HG03575 (cell line): Measurements from ENCODE around the gene TMEM117.

Experiments
- ATAC-seq: cut with Tn5 transposase; IDR thresholded peaks from one replicate; pipeline ENCODE4 v1.9.1; 2021; ENCODE audit not compliant: unreplicated experiment, insufficient number of reproducible peaks, low FRiP score; ENCODE audit errors: extremely low read depth

Gene TMEM117

GRCh38 chr12:43878050-43878449, 42.2 kb downstream of the TMEM117 start:
- ATAC-seq, result no peak

- no peak for ATAC-seq
Observed at GRCh38 chr12:43880547-43880946, 44.7 kb downstream of the TMEM117 start.

GRCh38 chr12:43882578-43883178, 46.8 kb downstream of the TMEM117 start:
- ATAC-seq, result peak; percentile 57

GRCh38 chr12:43883311-43883710, 47.4 kb downstream of the TMEM117 start:
- ATAC-seq, result no peak

DNA sequence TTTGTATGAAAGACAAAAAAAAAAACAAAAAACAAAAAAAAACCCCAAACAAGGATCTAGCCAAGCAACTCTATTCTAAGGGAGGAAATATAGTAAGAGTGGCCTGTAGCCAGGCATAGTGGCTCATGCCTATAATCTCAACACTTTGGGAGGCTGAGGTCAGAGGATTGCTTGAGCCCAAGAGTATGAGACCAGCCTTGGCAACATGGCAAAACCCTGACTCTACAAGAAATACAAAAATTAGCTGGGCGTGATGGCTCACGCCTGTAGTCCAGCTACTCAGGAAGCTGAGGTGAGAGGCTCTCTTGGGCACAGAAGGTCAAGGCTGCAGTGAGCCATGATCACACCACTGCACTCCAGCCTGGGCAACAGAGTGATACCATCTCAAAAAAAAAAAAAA, 47.9 kb downstream of the TMEM117 start:
- no peak for ATAC-seq

DNA sequence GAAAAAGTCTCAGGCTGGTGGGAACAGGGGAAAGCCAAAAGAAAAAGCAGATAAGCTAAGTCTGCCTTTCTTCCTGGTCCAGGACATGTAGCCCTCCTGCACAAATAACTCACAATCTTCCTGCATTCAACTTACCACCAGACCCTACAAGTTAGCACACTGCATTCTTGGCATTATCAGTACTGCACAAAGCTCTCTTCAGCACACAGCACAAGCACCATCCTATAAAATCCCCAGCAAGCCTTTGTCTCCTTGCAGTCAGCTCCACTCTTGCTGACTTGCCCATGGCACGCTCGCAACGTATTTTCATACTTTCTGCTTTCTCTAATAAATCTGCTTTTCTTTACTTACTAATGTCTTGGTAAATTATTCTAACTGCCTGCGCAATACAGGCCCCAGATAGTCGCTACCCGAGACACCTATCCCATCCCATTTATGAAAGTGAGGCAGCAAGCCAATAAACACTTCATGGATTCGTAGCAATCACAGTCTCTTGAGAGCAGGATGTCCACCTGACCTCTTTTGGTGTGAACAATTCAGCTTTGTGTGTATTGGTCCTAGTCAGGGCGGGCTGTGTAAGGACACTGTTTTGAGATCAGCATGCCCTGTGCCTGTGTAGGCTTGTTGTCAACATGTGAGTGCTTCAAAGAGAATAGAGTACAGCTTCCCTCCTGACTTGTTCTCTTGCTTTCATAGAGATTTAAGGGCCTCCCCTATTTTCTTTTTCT, 49.0 kb downstream of the TMEM117 start:
- ATAC-seq, result no peak

- ATAC-seq, result no peak
Observed at GRCh38 chr12:43887397-43887796, 51.5 kb downstream of the TMEM117 start.

DNA sequence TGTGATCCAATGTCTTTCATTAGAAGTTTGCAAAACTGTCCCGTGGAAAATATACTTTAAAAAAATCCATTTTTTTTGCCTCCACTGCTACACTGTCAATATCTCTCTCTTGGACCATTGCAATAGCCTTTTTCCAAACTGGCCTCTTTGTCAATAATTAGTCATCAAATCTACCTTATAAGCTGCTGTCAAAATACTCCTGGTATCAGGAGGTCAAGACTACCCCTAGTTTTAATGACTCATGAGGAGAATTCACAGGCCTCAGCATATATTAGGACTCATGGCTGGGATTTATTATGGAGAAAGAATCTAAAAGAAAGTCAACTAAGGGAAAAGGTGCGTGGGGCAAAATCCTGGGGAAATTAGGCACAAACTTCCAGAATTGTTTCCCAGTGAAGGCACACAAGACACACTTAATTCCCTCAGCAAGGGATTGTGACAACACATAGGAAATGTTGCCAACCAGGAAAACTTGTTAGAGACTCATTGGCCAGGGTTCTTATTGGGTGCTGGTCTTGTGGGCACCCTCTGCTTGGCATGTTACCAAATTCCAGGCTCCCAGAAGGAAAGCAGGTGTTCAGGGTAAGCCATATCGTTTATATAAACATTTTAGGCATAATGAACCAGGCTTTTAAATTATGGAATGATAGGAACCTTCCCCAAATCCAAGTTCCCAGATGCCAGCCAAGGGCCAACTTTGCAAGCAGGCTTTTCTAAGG, 56.1 kb downstream of the TMEM117 start:
- ATAC-seq, result no peak

GRCh38 chr12:43893670-43894069, 57.8 kb downstream of the TMEM117 start:
- ATAC-seq, result no peak

DNA sequence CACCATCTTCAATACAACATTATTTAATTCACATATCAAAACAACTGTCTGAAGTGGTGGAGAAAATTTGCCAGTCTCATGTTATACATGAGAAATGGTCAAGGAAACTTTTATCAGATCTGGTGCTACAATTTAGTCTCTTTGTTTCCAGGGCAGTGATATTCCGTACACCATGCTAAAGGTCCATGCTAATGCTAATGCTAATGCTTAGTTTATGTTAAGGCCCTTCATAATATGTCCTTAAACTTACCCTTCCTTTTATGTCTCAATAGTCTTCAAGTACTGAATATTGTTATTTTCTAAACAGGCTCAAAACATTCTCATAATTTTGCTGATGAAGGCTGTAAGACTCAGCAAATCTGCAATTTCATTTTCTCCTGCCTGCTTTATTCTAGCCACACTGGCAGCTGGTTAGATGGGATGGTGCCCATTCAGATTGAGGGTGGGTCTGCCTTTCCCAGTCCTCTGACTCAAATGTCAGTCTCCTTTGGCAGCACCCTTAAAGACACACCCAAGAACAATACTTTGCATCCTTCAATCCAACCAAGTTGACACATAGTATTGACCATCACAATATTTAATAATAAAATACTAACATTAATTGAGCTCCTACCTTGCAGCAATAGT, 59.8 kb downstream of the TMEM117 start:
- no peak for ATAC-seq

GRCh38 chr12:43896496-43896895, 60.6 kb downstream of the TMEM117 start:
- ATAC-seq, result no peak

- no peak for ATAC-seq
Observed at GRCh38 chr12:43898474-43898873, 62.6 kb downstream of the TMEM117 start.

DNA sequence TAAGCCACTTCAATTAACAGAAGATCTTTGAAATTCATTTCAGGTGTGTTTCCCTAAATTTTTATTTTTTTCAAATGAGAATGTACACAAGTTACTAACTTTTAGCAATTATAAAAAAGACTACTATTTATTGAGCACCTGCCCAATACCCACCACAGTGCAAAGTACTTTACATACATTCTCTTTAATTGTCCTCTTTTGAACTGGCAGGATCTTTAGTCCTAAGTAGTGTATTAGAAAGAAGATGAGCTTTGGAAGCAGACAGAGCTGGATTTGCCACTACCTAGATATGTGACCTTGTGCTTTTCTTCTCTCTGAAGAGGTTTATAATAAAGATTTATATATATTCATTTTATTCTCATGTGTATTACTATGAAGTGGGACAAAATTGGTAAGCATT, 63.7 kb downstream of the TMEM117 start:
- no peak for ATAC-seq

- ATAC-seq, result no peak
Observed at GRCh38 chr12:43903686-43904085, 67.8 kb downstream of the TMEM117 start.

DNA sequence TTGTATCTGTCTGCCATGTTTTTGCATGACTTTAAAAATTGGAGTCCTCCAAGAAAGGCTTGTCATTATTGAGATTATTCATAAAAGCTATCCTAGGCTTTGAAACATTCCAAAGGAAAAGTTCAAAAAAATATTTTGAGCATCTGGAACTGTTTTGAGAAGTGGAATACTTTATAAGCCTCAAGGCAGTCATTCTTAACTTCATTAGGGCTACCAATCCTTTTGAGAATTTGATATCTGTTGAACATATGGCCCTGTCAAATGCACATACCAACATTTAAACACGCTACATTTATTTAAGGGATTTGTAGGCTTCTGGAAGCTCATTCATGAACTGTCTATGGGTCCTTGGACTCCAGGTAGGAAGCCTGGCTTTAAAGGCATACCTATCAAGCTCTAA, 77.0 kb downstream of the TMEM117 start:
- no peak for ATAC-seq

DNA sequence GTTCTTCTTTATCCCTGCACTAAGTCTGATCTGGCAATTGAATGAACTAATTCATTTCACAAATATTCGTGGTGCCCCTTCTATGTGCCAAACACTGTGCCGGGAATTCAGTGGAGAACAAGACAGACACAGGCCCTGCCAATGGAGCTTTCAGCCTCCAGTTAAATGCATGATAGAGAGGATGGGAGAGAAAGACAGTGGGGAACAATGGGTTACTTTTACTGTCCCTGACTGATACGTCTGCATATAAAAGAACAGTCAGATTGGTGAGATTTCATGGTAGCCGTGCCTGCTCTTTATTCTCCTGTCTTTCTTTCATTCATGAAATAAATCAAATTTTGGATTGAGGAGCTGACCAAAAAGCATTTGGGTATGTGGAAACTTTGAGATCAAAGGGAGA, 78.5 kb downstream of the TMEM117 start:
- no peak for ATAC-seq

DNA sequence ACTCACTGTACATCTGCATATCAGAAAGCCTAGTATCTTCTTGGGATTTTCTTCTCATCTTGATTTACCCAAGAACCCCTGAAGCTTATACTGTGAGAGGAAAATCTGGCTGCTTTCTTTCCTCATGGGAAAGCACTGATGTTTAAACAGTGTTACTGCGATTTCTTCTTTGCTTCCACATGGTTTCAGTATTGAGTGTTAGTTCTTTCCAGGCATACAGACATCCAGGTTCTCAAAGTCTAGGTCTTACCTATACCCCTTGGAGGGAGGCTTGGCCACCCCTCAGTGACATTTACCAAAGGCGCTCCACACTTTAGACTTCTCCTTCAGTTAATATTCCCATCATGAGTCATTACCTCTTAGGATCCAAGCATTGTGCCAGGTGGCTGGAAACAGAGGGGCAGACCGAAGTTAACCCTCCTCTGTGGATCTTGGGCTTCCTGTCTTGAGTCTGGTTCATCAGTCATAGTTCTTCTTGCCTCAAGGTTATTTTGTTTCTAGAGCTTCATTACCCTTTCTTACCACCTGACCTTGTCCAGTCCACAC, 79.1 kb downstream of the TMEM117 start:
- ATAC-seq, result no peak

- no peak for ATAC-seq
Observed at GRCh38 chr12:43917896-43918295, 82.0 kb downstream of the TMEM117 start.

GRCh38 chr12:43921666-43922337, 85.9 kb downstream of the TMEM117 start:
- no peak for ATAC-seq
